Fibroblast of villous mesenchyme (primary cell): ENCODE measurements around the gene EOMES. TPM values are rescaled to one million over a fixed set of nuclear protein-coding genes. Genes with fewer than 3 reads are reported as not detected.
"Not testable (repeated sequence)": the region's sequence is repeated elsewhere in the genome, so short reads cannot be mapped to it uniquely, and the experiment has no call there.

ENCODE experiments used
- DNase-seq: peaks from one replicate; pipeline ENCODE4 v3.0.0-alpha.2; 2010; ENCODE audit warnings: low read depth
- H3K4me3 ChIP-seq: 2 replicates; pipeline ENCODE4 v1.5.1; 2011; ENCODE audit warnings: low read depth, mild to moderate bottlenecking, low read length
- total RNA-seq: library from RNA; depleted of rRNA; stranded (reverse); fragments of >200 nt; gene quantifications from 2 replicates; pipeline ENCODE4 v1.2.3, GENCODE V29; 2012
- TF ChIP-seq, protein P1 (sequence below): IDR thresholded peaks from 2 replicates; pipeline ENCODE4 v1.5.1; 2012; ENCODE audit warnings: low read depth, mild to moderate bottlenecking, low read length; ENCODE audit not compliant: insufficient read depth

EOMES gene
- not detected in 2 replicates for total RNA-seq

DNA sequence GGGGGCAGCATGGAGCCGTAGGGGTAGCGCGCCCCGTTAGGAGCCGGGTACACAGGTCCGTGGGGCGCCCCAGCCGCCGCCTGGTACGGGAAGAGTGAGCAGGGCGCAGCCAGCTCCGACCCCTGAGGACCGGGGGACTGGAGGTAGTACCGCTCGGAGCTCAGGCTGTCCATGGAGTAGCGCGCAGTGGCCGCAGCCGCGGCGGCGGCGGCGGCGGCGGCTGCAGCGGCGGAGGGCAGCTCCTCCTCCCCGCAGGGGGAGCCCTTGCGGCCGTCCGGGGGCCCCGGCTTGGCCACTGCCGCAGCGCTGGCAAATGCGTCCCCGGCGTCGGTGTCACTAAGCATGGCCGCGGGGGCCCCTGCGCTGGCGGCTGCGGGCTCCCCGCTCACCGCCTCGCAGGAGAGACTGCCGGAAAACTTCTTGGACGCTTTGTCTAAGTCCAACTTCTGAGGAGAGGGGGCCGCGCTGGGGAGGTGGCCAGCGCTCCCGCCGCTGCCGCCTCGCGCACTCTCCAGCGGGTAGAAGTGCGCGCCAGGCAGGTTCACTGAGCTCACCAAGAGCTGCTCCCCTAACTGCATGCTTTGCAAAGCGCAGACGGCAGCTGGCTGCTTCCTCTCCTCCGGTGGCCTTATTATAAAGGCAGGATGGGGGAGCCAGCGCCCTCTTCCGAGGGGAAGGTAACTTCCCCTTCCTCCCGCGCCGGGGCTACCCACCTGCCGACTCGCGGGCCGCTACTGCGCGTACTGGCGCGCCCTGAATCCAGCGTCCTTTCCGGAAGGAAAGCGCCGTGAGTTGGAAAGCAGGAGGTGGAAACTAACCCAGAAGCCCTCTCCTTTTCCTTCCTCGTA, at the start of gene EOMES:
Gene EOMES (minus strand): TSS at position 607 of the 848 bp plus-strand sequence. CDS start 29 bp downstream, at position 578.
- no peak for DNase-seq

DNA sequence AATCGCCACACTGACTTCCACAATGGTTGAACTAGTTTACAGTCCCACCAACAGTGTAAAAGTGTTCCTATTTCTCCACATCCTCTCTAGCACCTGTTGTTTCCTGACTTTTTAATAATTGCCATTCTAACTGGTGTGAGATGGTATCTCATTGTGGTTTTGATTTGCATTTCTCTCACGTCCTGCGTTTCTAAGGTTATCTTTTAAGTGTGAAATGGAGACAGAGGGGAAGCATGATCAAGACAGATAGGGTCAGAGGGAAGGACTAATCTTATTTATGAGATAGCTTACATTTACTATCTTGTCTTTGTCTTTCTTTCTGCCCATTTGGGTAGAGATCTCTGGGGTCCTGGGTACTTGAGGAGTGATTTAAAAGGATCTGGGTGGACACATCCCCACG, 48.3 kb upstream of the EOMES start:
- DNase-seq, H3K4me3 ChIP-seq: not testable (repeated sequence)

More for the DNA sequence above, at the start of gene EOMES:
- peak within 1 kb of the TSS; percentile 39 for H3K4me3 ChIP-seq
- TF ChIP-seq, protein P1, sequence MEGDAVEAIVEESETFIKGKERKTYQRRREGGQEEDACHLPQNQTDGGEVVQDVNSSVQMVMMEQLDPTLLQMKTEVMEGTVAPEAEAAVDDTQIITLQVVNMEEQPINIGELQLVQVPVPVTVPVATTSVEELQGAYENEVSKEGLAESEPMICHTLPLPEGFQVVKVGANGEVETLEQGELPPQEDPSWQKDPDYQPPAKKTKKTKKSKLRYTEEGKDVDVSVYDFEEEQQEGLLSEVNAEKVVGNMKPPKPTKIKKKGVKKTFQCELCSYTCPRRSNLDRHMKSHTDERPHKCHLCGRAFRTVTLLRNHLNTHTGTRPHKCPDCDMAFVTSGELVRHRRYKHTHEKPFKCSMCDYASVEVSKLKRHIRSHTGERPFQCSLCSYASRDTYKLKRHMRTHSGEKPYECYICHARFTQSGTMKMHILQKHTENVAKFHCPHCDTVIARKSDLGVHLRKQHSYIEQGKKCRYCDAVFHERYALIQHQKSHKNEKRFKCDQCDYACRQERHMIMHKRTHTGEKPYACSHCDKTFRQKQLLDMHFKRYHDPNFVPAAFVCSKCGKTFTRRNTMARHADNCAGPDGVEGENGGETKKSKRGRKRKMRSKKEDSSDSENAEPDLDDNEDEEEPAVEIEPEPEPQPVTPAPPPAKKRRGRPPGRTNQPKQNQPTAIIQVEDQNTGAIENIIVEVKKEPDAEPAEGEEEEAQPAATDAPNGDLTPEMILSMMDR = peak; percentile 7

DNA sequence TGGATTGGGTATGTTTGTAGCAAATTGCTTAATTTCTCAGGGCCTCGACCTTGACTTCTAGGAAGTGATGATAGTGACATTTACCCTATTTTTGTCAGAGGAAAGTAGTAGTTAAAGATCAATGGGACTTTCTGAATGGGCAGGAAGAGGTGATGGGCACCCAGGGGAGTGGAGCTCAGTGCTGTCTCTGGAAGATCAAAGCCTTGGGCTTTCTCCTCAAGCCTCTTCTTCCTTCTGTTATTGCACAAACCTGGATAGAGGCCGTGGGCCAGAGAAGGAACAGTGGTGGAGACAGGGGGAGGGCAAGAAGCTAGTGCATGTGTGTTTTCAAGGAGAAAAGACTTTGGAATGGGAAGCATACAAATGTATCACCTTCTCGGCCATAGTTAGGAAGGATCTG, 44.9 kb upstream of the EOMES start:
- H3K4me3 ChIP-seq = no peak overlapping the region
- TF ChIP-seq, protein P1 = no peak
- no peak for DNase-seq

DNA sequence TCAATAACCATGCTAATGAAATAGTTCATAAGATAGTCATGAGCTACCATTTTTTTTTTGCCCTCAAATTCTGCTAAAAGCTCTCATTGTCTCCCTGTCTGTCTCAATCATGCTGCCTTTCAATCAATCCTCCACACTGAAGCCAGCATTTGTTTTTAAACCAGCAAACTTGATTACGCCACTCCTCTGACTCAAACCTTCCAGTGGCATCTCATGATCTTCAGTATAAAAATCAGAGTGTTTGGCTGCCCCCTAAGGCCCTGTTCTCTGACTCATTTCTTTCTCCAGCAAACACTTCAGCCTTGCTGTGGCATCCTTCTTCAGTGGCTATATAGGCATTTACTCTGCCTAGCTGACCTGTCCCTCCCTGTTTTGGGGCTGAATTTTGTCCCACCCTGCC, 36.0 kb upstream of the EOMES start:
- no peak overlapping the region for H3K4me3 ChIP-seq
- TF ChIP-seq, protein P1 = no peak
- peak; percentile 70 for DNase-seq

DNA sequence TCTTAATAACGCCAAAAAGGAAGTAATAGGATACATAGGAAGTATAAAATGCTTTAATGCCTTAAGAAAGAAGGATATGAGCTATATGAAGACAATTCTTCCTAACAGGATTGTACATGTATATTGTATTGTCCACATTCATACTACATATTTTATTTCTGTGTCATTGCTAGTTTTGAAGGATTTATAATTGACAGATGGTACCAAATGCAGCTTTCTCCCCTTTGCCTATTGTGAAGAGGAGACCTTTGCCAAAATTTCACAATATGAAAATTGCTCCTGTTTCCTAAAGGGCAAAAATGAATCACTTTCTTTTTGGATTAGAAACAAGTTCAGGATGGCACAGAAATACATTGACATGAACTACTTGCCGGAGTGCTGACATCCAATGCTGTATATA, 34.8 kb upstream of the EOMES start:
- TF ChIP-seq, protein P1 = no peak
- no peak overlapping the region for H3K4me3 ChIP-seq
- no peak for DNase-seq

DNA sequence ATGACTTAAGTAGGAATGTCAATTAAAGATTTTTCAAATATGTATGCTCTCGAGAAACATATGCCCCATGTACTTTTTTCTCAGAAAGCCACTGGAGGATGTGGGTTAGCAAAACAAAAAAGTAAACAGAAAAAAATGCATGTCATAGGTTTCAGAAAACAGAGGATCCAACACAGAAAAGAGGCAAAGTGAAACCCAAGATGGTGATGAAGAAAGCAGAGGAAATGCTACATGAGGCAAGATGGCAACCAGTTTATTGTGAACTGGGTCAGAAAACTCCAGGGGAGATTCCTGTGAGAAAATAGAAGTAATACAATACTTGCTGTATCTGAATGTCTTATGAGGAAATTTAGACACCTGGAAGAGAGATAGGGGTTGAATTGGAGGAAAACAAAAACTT, 30.8 kb upstream of the EOMES start:
- TF ChIP-seq, protein P1 = no peak
- no peak overlapping the region for H3K4me3 ChIP-seq
- no peak for DNase-seq

DNA sequence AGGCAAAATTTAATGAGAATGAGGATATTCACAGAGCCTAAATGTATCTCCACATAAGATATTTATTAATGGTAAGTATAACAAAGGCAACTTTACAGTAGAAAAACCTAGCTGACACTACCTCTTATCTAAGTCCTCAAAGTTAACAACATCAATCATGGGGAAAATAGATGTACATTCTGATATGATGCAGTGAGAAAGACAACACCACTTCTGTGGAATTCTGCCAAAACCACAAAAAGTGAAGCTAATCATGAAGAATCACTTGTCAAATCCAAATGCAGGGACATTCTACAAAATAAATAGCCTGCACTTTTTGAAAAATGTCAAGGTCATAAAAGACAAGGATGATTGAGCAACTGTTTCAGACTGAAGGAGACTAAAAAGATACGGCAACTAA, 27.5 kb upstream of the EOMES start:
- TF ChIP-seq, protein P1 = no peak
- H3K4me3 ChIP-seq = no peak overlapping the region
- no peak for DNase-seq
